ENCODE data around the gene STMN3. TPM values are rescaled to one million over a fixed set of nuclear protein-coding genes. Genes with fewer than 3 reads are reported as not detected.
"Not testable (repeated sequence)": the region's sequence is repeated elsewhere in the genome, so short reads cannot be mapped to it uniquely, and the experiment has no call there.

Gene STMN3
- total RNA-seq, 1 experiment from 2014 or later = 65.6 TPM

- H3K4me1 Mint-ChIP-seq; ATAC-seq; H3K27ac Mint-ChIP-seq; H3K4me3 Mint-ChIP-seq; H3K27me3 Mint-ChIP-seq (ENCODE audit: low read depth): not testable (repeated sequence)
- ChIA-PET POLR2A (interaction anchor here (0.8 kb wide), 1 partner anchor 28 kb away, joined by 3 read pairs; no protein-coding TSS in a partner anchor), CTCF (interaction anchor here (1.5 kb wide), 1 partner anchor 28 kb away, joined by 8 read pairs; no protein-coding TSS in a partner anchor)
- 0 out of 2 replicates have a peak, but pooled peaks have one; percentile 19 for TF ChIP-seq SP1 (CRISPR knock-in tag; conservative IDR thresholded peaks at IDR 0.05)
- TF ChIP-seq, protein P1, sequence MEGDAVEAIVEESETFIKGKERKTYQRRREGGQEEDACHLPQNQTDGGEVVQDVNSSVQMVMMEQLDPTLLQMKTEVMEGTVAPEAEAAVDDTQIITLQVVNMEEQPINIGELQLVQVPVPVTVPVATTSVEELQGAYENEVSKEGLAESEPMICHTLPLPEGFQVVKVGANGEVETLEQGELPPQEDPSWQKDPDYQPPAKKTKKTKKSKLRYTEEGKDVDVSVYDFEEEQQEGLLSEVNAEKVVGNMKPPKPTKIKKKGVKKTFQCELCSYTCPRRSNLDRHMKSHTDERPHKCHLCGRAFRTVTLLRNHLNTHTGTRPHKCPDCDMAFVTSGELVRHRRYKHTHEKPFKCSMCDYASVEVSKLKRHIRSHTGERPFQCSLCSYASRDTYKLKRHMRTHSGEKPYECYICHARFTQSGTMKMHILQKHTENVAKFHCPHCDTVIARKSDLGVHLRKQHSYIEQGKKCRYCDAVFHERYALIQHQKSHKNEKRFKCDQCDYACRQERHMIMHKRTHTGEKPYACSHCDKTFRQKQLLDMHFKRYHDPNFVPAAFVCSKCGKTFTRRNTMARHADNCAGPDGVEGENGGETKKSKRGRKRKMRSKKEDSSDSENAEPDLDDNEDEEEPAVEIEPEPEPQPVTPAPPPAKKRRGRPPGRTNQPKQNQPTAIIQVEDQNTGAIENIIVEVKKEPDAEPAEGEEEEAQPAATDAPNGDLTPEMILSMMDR (IDR thresholded peaks at IDR 0.05) = peak; percentile 58; the same call in 1 of the 2 replicates
- Mint-ChIP-seq H3K36me3 (peaks cover 41% of the 10 kb centered on the region), H3K9me3 (peaks cover 14% of the 10 kb centered on the region)
- peak; percentile 48 for DNase-seq (ENCODE audit: low spot score)
Observed at GRCh38 chr20:63613863-63614594, 39.2 kb downstream of the STMN3 start.

DNA sequence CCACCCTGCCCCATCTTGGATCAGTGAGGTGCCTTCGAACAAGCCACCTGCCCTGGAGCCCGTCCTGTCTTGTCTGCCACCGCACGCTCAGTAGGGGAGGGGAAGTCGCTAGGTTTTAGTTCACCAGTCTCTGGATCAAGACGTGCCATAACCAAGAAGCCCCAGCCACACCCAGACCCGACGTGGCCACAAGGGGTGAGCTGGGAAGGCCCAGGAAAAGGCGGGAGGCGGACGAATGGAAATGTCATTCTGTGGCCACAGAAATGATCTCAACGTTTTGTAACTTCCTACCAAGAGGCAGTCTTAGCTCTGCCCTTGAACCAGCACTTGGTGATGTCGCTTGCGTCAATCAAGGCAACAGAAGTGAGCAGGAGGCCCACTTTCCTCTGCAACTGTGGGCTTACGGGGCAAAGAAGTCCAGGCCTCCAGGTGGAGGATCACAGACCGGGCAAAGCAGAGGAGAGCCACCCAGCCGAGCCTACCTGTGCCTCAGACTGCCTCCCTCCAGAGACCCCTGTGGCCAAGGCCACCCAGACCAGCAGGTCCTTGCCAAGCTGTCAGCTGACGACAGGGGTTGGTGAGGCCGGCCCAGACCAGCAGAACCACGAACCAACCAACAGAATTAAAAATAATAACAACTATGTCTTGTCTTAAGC, 40.8 kb downstream of the STMN3 start:
- no peaks in the 10 kb centered on the region; the same call in 1 of the 2 replicates for H3K27me3 Mint-ChIP-seq (ENCODE audit: low read depth)
- H3K36me3 Mint-ChIP-seq = peaks cover 30% of the 10 kb centered on the region
- POLR2A ChIA-PET = no interaction called here
- ATAC-seq (no peak), DNase-seq (ENCODE audit: low spot score) (no peak)
- H3K27ac Mint-ChIP-seq = peak overlapping the region; percentile 49; the same call in 1 of the 2 replicates
- TF ChIP-seq, protein P2, sequence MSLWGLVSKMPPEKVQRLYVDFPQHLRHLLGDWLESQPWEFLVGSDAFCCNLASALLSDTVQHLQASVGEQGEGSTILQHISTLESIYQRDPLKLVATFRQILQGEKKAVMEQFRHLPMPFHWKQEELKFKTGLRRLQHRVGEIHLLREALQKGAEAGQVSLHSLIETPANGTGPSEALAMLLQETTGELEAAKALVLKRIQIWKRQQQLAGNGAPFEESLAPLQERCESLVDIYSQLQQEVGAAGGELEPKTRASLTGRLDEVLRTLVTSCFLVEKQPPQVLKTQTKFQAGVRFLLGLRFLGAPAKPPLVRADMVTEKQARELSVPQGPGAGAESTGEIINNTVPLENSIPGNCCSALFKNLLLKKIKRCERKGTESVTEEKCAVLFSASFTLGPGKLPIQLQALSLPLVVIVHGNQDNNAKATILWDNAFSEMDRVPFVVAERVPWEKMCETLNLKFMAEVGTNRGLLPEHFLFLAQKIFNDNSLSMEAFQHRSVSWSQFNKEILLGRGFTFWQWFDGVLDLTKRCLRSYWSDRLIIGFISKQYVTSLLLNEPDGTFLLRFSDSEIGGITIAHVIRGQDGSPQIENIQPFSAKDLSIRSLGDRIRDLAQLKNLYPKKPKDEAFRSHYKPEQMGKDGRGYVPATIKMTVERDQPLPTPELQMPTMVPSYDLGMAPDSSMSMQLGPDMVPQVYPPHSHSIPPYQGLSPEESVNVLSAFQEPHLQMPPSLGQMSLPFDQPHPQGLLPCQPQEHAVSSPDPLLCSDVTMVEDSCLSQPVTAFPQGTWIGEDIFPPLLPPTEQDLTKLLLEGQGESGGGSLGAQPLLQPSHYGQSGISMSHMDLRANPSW (CRISPR knock-in tag; conservative IDR thresholded peaks at IDR 0.05; ENCODE audit: low read depth) = no peak
- TF ChIP-seq RELA (CRISPR knock-in tag; IDR thresholded peaks at IDR 0.05; ENCODE audit: borderline replicate concordance) (no peak), ATF6 (CRISPR knock-in tag; IDR thresholded peaks at IDR 0.05) (no peak), SMAD3 (CRISPR knock-in tag; IDR thresholded peaks at IDR 0.05; ENCODE audit: borderline replicate concordance) (no peak), NR3C1 (CRISPR knock-in tag; conservative IDR thresholded peaks at IDR 0.05; ENCODE audit: low read depth) (no peak), GTF2I (CRISPR knock-in tag; conservative IDR thresholded peaks at IDR 0.05) (no peak), OVOL2 (CRISPR knock-in tag; IDR thresholded peaks at IDR 0.05; ENCODE audit: borderline replicate concordance) (no peak)
- TF ChIP-seq, protein P3, sequence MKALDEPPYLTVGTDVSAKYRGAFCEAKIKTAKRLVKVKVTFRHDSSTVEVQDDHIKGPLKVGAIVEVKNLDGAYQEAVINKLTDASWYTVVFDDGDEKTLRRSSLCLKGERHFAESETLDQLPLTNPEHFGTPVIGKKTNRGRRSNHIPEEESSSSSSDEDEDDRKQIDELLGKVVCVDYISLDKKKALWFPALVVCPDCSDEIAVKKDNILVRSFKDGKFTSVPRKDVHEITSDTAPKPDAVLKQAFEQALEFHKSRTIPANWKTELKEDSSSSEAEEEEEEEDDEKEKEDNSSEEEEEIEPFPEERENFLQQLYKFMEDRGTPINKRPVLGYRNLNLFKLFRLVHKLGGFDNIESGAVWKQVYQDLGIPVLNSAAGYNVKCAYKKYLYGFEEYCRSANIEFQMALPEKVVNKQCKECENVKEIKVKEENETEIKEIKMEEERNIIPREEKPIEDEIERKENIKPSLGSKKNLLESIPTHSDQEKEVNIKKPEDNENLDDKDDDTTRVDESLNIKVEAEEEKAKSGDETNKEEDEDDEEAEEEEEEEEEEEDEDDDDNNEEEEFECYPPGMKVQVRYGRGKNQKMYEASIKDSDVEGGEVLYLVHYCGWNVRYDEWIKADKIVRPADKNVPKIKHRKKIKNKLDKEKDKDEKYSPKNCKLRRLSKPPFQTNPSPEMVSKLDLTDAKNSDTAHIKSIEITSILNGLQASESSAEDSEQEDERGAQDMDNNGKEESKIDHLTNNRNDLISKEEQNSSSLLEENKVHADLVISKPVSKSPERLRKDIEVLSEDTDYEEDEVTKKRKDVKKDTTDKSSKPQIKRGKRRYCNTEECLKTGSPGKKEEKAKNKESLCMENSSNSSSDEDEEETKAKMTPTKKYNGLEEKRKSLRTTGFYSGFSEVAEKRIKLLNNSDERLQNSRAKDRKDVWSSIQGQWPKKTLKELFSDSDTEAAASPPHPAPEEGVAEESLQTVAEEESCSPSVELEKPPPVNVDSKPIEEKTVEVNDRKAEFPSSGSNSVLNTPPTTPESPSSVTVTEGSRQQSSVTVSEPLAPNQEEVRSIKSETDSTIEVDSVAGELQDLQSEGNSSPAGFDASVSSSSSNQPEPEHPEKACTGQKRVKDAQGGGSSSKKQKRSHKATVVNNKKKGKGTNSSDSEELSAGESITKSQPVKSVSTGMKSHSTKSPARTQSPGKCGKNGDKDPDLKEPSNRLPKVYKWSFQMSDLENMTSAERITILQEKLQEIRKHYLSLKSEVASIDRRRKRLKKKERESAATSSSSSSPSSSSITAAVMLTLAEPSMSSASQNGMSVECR (CRISPR knock-in tag; IDR thresholded peaks at IDR 0.05; ENCODE audit: borderline replicate concordance) = no peak
- CTCF ChIA-PET = interaction anchor here (1.2 kb wide), 1 partner anchor 29 kb away, joined by 3 read pairs; no protein-coding TSS in a partner anchor
- peaks cover 14% of the 10 kb centered on the region for H3K9me3 Mint-ChIP-seq
- no peak overlapping the region for H3K4me3 Mint-ChIP-seq
- H3K4me1 Mint-ChIP-seq = no peaks in the 10 kb centered on the region

Data from WTC11 (cell line).